ENCODE measurements around the gene CERCAM.

Gene CERCAM

DNA sequence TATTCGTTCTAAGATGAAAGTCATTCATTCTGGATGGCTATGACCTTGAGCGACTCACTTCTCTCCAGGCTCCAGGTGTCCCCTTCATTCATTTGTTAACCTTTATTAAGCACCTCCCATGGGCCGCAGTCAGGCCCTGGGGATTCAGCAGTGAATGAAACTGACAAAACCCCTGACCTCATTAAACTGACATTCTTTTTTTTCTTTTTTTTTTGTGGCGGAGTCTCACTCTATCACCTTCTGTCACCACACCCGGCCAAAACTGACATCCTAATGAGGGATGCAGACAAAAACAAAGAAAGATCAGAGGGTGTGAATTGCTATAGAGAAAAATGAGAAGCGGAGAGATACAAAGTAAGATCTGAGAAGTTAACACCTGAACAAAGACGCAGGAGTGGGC is 18.6 kb downstream of the CERCAM start:
- TF ChIP-seq, protein P1, sequence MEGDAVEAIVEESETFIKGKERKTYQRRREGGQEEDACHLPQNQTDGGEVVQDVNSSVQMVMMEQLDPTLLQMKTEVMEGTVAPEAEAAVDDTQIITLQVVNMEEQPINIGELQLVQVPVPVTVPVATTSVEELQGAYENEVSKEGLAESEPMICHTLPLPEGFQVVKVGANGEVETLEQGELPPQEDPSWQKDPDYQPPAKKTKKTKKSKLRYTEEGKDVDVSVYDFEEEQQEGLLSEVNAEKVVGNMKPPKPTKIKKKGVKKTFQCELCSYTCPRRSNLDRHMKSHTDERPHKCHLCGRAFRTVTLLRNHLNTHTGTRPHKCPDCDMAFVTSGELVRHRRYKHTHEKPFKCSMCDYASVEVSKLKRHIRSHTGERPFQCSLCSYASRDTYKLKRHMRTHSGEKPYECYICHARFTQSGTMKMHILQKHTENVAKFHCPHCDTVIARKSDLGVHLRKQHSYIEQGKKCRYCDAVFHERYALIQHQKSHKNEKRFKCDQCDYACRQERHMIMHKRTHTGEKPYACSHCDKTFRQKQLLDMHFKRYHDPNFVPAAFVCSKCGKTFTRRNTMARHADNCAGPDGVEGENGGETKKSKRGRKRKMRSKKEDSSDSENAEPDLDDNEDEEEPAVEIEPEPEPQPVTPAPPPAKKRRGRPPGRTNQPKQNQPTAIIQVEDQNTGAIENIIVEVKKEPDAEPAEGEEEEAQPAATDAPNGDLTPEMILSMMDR (IDR thresholded peaks at IDR 0.05) = no peak

DNA sequence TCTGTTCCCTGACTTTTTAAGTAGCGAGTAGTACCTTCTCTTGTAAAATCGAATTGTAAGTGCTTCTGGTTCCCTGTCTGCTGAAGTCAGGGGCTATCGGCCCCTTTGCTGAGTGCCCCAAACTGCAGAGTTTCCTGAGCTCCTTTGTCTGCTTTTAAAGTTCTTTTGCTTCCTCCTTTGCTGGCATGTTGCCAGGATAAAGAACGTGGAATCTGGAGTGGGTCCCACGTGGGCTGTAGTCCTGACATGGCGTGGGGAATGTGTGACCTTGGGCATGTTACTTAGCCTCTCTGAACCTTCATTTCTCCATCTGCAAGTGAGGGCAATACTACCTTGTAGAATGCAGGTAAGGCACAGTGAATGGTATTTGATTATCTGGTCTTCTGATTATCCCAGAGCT is 21.5 kb downstream of the CERCAM start:
- TF ChIP-seq, protein P1 (IDR thresholded peaks at IDR 0.05) = no peak

DNA sequence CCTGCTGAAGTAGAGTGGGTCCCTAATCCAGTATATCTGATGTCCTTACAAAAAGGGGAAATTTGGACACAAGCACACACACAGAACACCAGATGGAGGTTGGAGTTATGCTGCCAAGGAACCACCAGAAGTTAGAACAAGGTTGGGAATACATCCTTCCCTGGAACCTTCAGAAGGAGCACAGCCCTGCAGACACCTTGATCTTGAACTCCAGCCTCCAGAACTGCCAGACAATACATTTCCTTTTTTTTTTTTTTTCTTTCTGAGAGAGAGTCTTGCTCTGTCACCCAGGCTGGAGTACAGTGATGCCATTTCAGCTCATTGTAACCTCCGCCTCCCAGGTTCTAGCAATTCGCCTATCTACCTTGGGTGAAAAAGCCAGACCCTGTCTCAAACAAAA is 28.1 kb downstream of the CERCAM start:
- TF ChIP-seq, protein P1 (IDR thresholded peaks at IDR 0.05) = no peak

DNA sequence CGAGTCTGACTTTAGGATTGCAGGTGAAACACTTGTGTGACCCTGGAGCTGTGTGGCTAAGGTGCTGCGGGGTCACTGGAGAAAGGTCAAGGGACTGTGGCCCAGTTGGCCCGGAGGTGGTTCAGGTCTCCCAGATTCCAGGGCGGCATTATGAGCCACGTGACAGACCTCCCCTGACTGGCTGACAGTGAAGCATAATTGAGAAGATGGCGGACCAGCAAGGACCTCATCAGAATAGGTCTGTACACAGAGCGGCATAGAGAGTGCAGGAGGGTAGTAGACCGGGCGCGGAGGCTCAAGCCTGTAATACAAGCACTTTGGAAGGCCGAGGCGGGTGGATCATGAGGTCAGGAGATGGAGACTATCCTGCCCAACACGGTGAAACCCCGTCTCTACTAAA is 34.3 kb downstream of the CERCAM start:
- TF ChIP-seq, protein P1 (IDR thresholded peaks at IDR 0.05) = no peak

DNA sequence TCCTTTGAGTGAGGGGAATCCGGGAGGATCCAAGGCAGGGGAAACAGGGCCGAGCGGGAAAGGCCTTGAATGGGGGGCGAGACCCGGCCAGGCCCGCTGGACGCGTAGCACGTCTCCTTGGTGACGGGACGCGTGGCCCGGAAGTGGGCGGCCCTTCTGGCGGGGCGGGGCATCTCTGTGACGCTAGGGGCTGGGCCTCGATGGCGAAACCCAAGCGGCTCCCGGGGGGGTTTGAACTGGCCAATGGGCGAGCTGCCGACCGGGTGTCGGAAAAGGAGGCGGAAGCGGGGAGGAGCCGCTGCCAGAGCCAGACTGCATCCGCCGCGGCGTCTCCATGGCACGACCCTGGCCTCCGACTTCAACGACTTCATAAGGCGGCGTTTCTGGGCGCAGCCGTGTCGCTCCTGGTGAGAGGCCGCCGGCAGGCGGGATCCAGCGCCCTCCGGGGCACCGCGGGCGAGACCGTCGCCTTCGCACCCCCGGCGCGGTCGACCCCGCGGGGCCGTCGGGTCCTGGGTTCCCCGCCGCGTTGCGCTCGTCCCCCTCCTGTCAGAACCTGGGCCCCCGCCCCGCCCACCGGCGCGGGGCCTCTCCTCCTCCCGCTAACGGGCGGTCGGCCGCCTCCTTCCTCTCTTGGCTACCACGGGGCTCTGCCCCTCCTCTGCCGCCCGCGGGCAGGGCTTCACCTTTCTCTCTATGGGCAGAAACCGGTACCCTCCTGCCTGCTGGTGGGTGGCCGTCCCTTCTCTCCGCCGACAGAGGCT is 35.4 kb downstream of the CERCAM start, which contains the start of gene ODF2:
Gene ODF2 (plus strand): TSS at position 158 of the 764 bp plus-strand sequence. CDS start 86 bp downstream, at position 244.
- TF ChIP-seq, protein P1 (IDR thresholded peaks at IDR 0.05) = no peak

DNA sequence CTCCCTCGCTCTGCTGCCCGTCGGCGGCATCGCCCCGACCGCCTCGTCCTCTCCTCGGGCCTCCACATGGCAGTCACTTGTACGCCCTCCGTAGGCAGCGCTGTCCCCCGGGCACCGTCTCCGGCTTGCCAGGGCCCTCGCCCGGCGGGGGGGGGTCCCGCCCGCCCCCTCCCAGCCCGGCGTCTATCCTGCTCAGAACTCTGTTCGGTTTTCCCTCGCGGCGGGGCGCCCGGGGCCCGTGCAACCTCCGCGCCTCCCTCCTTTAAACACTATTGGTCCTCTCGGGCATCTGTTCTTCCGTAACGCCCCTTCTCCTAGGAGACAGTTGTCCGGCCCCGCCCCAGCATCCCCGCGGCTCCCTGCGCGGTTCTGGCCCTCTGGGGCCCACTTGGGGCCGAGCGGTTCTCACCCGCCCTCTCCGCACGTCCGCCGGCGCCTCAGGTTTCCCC is 36.0 kb downstream of the CERCAM start:
- TF ChIP-seq, protein P1 (IDR thresholded peaks at IDR 0.05) = no peak

DNA sequence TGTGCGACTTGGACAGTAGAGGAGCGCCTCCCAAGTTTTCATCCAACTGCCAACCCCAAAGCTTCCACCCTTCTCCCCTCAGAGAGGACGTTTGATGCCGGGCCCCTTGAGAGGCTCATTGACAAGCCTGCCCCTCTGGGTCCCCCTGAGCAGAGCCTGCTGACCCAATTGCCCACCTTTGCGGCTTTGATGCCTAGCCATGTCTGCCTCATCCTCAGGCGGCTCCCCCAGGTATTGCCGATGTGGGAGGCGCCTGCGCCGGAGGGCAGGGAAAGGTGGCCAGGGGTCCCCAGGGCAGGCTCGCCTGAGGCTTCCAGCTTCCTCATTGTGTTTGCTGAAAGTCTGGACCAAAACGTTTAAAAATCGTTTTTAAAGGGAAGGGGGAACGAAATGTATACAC is 36.5 kb downstream of the CERCAM start:
- TF ChIP-seq, protein P1 (IDR thresholded peaks at IDR 0.05) = no peak

All from LNCAP (cell line).